Endothelial cell of umbilical vein (primary cell): Measurements from ENCODE around the gene RET. TPM values are rescaled to one million over a fixed set of nuclear protein-coding genes. Genes with fewer than 3 reads are reported as not detected.

Experiments
- BruUV-seq: library from RNA; stranded (reverse); fragments of 400-500 nt; replicated peaks from 2 replicates; lab custom pipeline; 2021; lab: Mats Ljungman, UMichigan
- CTCF ChIA-PET: fragments of 300-600, 350-600 bp; sonication (Branson Sonifier 250); formaldehyde crosslinking; loops from one replicate; lab custom pipeline; 2021; ENCODE audit warnings: antibody characterized with exemption, inconsistent platforms; lab: Charles Lee
- POLR2A ChIA-PET: fragments of 300-600, 350-600 bp; sonication (Branson Sonifier 250); formaldehyde crosslinking; loops from one replicate; lab custom pipeline; 2021; ENCODE audit warnings: antibody characterized with exemption, inconsistent platforms; lab: Charles Lee
- DNase-seq: peaks from one replicate; pipeline ENCODE4 v3.0.0-alpha.2; 2011; ENCODE audit warnings: low read depth, low spot score
- FAIRE-seq: peaks from 2 replicates; lab custom pipeline; 2011; peaks lifted over from hg19 to GRCh38; lab: Jason Lieb, UNC
- H2AFZ ChIP-seq: 2 replicates; pipeline ENCODE4 v1.6.0; 2012; ENCODE audit warnings: low read depth, low read length, control low read depth, inconsistent platforms
- H3K27ac ChIP-seq: 2 replicates; pipeline ENCODE4 v1.5.1; 2011; ENCODE audit warnings: low read depth, mild to moderate bottlenecking, control low read depth, low read length, moderate library complexity; ENCODE audit not compliant: insufficient read depth
- H3K27me3 ChIP-seq, 2 experiments: 2 replicates each; pipeline versions ENCODE4 v1.6.0 to v1.6.1; 2011; ENCODE audit warnings: low read length in 2 of 2, mixed read lengths in 1 of 2; ENCODE audit not compliant: control insufficient read depth in 2 of 2, insufficient read depth in 2 of 2
- H3K36me3 ChIP-seq, 2 experiments: 2 replicates in 1 of 2; 3 replicates in 1 of 2; pipeline ENCODE4 v1.5.1; 2011; ENCODE audit warnings: low read length in 2 of 2, mild to moderate bottlenecking in 1 of 2, moderate library complexity in 1 of 2; ENCODE audit not compliant: control insufficient read depth in 2 of 2, insufficient read depth in 2 of 2; ENCODE audit errors: extremely low read depth in 1 of 2
- H3K4me1 ChIP-seq: 3 replicates; pipeline ENCODE4 v1.5.1; 2011; ENCODE audit warnings: mild to moderate bottlenecking, low read length; ENCODE audit not compliant: control insufficient read depth, insufficient read depth; ENCODE audit errors: extremely low read depth
- H3K4me2 ChIP-seq: 2 replicates; pipeline ENCODE4 v1.6.1; 2011; ENCODE audit warnings: low read length, control low read depth, mixed read lengths; ENCODE audit not compliant: insufficient read depth
- H3K4me3 ChIP-seq, 3 experiments: fragments of 200-600 bp in 1 of 3; sonication (generic), shearing (Covaris generic) in 1 of 3; replicated peaks in 1 of 3; 2 replicates each; pipeline ENCODE4 v1.5.1; 2011 to 2016; ENCODE audit warnings: control low read depth in 3 of 3, low read length in 3 of 3, mild to moderate bottlenecking in 2 of 3, inconsistent platforms in 1 of 3, low read depth in 1 of 3, moderate library complexity in 1 of 3; ENCODE audit not compliant: insufficient read depth in 1 of 3
- H3K79me2 ChIP-seq: 2 replicates; pipeline ENCODE4 v1.6.0; 2012; ENCODE audit warnings: low read length, inconsistent platforms; ENCODE audit not compliant: control insufficient read depth, insufficient read depth
- H3K9ac ChIP-seq: replicated peaks from 2 replicates; pipeline ENCODE3; 2011; ENCODE audit warnings: low read length, control low read depth; ENCODE audit not compliant: insufficient read depth; ENCODE audit errors: extremely low read depth
- H3K9me1 ChIP-seq: replicated peaks from 3 replicates; pipeline ENCODE4 v1.6.0; 2011; ENCODE audit warnings: mild to moderate bottlenecking, low read length; ENCODE audit not compliant: control insufficient read depth, insufficient read depth; ENCODE audit errors: extremely low read depth
- H3K9me3 ChIP-seq: replicated peaks from 2 replicates; pipeline ENCODE4 v1.5.1; 2012; ENCODE audit warnings: low read length, inconsistent platforms; ENCODE audit not compliant: control insufficient read depth, insufficient read depth
- H4K20me1 ChIP-seq: replicated peaks from 2 replicates; pipeline ENCODE3; 2011; ENCODE audit warnings: mild to moderate bottlenecking, low read length; ENCODE audit not compliant: control insufficient read depth, insufficient read depth; ENCODE audit errors: extremely low read depth
- CTCF ChIP-seq, 2 donors: IDR thresholded peaks; 1 replicate in 1 of 2; 2 replicates in 1 of 2; pipeline ENCODE4 v1.5.1; 2011; ENCODE audit warnings: low read length in 2 of 2, mild to moderate bottlenecking in 2 of 2, moderate library complexity in 2 of 2, control low read depth in 1 of 2, inconsistent platforms in 1 of 2, low read depth in 1 of 2; ENCODE audit not compliant: insufficient read depth in 1 of 2; ENCODE audit errors: extremely low read depth in 1 of 2
- EZH2 ChIP-seq: IDR thresholded peaks from 2 replicates; pipeline ENCODE4 v1.6.1; 2012; ENCODE audit warnings: borderline replicate concordance, low read depth, mild to moderate bottlenecking, moderate library complexity, low read length, inconsistent platforms; ENCODE audit not compliant: severe bottlenecking
- FOS ChIP-seq: IDR thresholded peaks from 2 replicates; pipeline ENCODE4 v1.6.1; 2011; ENCODE audit warnings: mild to moderate bottlenecking, low read length, moderate library complexity, borderline replicate concordance; ENCODE audit not compliant: insufficient read depth
- GATA2 ChIP-seq: IDR thresholded peaks from 2 replicates; pipeline ENCODE4 v1.7.0; 2011; ENCODE audit warnings: low read depth, mild to moderate bottlenecking, moderate library complexity, mixed read lengths, low read length; ENCODE audit not compliant: insufficient read length, insufficient read depth
- JUN ChIP-seq: IDR thresholded peaks from 2 replicates; pipeline ENCODE4 v1.6.1; 2011; ENCODE audit warnings: borderline replicate concordance, low read depth; ENCODE audit not compliant: insufficient read length, insufficient read depth
- MAX ChIP-seq: IDR thresholded peaks from 2 replicates; pipeline ENCODE4 v1.6.1; 2011; ENCODE audit not compliant: insufficient read depth, insufficient read length
- MYC ChIP-seq: IDR thresholded peaks from one replicate; pipeline ENCODE4 v1.6.1; 2011; ENCODE audit warnings: mild to moderate bottlenecking, low read depth, low read length
- POLR2A ChIP-seq: IDR thresholded peaks from 2 replicates; pipeline ENCODE4 v1.6.1; 2012; ENCODE audit warnings: low read depth, mild to moderate bottlenecking, control low read depth, low read length
- POLR2AphosphoS5 ChIP-seq: IDR thresholded peaks from 2 replicates; pipeline ENCODE4 v1.6.1; 2012; ENCODE audit warnings: low read depth, mild to moderate bottlenecking, control low read depth, low read length, moderate library complexity; ENCODE audit not compliant: insufficient read depth
- dilution Hi-C: fragments of 300-500 bp; cut with MboI; formaldehyde crosslinking; loops from one replicate; pipeline ENCODE4 v1.15.0; 2019; ENCODE audit warnings: low sequenced_read_pairs; ENCODE audit not compliant: extremely low pct_ligation_motif_present
- intact Hi-C: fragments of 100-400 bp; cut with micrococcal nuclease; formaldehyde crosslinking; loops from one replicate; pipeline ENCODE4 v1.10.0; 2022
- polyA plus RNA-seq, 4 experiments: library from polyadenylated mRNA; depleted of rRNA in 3 of 4; stranded (reverse) in 3 of 4; unstranded in 1 of 4; fragments of >200 nt; gene quantifications; 2 replicates each; pipeline versions ENCODE4 v1.2.1 to v1.2.3, GENCODE V29; 2011 to 2012; ENCODE audit warnings: missing spikeins in 1 of 4
- total RNA-seq: library from RNA; stranded (reverse); gene quantifications from 2 replicates; pipeline ENCODE4 v1.2.3, GENCODE V29; 2021

The RET gene
- total and polyA plus RNA-seq, 2 donors (not counting 3 experiments of a cell fraction or from before 2014, with no cell fraction given): 0.04 to 0.22 TPM

GRCh38 chr10:43073191-43073590 lies 3.7 kb upstream of the RET start:
- no peak for FAIRE-seq
- no peak overlapping the region for H3K9ac ChIP-seq
- dilution Hi-C loops: no loop called here
- no peak overlapping the region for H2AFZ ChIP-seq
- H3K4me3 ChIP-seq: no peak overlapping the region
- no peak for TF ChIP-seq MAX
- TF ChIP-seq GATA2: no peak
- no peak for TF ChIP-seq FOS
- TF ChIP-seq POLR2A: no peak
- TF ChIP-seq MYC: no peak
- no peak for TF ChIP-seq JUN
- no peak for TF ChIP-seq CTCF (IDR thresholded peaks at IDR 0.05; ENCODE audit: extremely low read depth in 1 of 2, insufficient read depth in 1 of 2, low read depth in 1 of 2, low read length in 2 of 2)
- TF ChIP-seq EZH2: no peak
- no peak for TF ChIP-seq POLR2AphosphoS5
- CTCF ChIA-PET: no interaction called here
- no peaks in the 10 kb centered on the region for H3K79me2 ChIP-seq
- no peaks in the 10 kb centered on the region for H4K20me1 ChIP-seq
- no peak for DNase-seq
- peaks cover 13 to 17% of the 10 kb centered on the region in 2 experiments for H3K27me3 ChIP-seq
- peaks cover 2% of the 10 kb centered on the region for H3K4me1 ChIP-seq
- BruUV-seq: no TSS peak
- no peaks in the 10 kb centered on the region for H3K36me3 ChIP-seq
- POLR2A ChIA-PET: no interaction called here
- no peaks in the 10 kb centered on the region for H3K9me1 ChIP-seq
- intact Hi-C loops: no loop called here
- H3K27ac ChIP-seq: no peak overlapping the region
- no peak overlapping the region for H3K4me2 ChIP-seq
- H3K9me3 ChIP-seq: no peaks in the 10 kb centered on the region
